HEK293T (cell line): Measurements from ENCODE around the gene DOCK1.

Source experiments
- BHLHE40 ChIP-seq: fragments of 450-650 bp; IDR thresholded peaks from 2 replicates; pipeline ENCODE4 v1.6.1; 2016; ENCODE audit warnings: mild to moderate bottlenecking, moderate library complexity, borderline replicate concordance
- FOXA1 ChIP-seq: fragments of 450-650 bp; IDR thresholded peaks from 2 replicates; pipeline ENCODE4 v1.6.1; 2016; ENCODE audit warnings: mild to moderate bottlenecking
- HDGF ChIP-seq: fragments of 450-650 bp; IDR thresholded peaks from 2 replicates; pipeline ENCODE4 v1.6.1; 2017; ENCODE audit warnings: antibody characterized with exemption, borderline replicate concordance

DNA sequence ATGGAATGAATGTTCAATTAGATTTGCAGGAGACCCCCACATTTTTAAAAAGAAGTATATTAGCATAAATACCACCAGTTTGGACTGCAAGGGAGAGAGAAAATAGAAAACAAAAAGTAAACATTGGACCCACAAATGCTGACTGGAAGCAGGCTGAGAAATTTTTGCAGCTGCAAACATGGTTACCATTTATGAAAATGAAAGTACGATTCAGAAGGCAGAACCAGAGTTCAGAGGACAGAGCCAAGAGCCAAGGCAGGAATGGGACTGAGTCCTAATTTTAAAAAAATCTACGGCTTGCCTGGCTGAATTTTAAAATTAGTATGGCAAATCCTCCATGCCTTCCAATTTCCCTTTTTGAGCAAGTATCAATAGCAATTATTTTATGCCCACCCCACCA is 569.3 kb downstream of the DOCK1 start:
- TF ChIP-seq BHLHE40 (no peak), HDGF (no peak), FOXA1 (no peak)
